Measurements from ENCODE around the gene ZNF672.

GRCh38 chr1:248892590-248892989 lies 54.6 kb downstream of the ZNF672 start:
- TF ChIP-seq GATA2 (IDR thresholded peaks at IDR 0.05; ENCODE audit: low read depth, low read length) = no peak
- no peak for TF ChIP-seq GATA3 (IDR thresholded peaks at IDR 0.05; ENCODE audit: low read depth, low read length)
